SK-N-SH treated with all-trans-retinoic acid at 6 μM for 48 hours (cell line): ENCODE measurements around the gene HRH2.

Experiments used
- ATAC-seq: fragments of 200-7000 bp; cut with Tn5 transposase; 3 replicates; pipeline ENCODE4 v1.9.1; 2020; ENCODE audit warnings: mild to moderate bottlenecking, moderate library complexity
- ARNTL ChIP-seq: fragments of 450-650 bp; formaldehyde crosslinking; IDR thresholded peaks from 2 replicates; pipeline ENCODE4 v1.5.0; 2020; ENCODE audit warnings: low read depth, mild to moderate bottlenecking, moderate library complexity, borderline replicate concordance
- BACH2 ChIP-seq: fragments of 250-450 bp; sonication (Bioruptor Pico); IDR thresholded peaks from 2 replicates; pipeline ENCODE4 v1.9.0; 2021; ENCODE audit warnings: mild to moderate bottlenecking, borderline replicate concordance
- CREB5 ChIP-seq: fragments of 250-450 bp; sonication (Bioruptor Pico); IDR thresholded peaks from 2 replicates; pipeline ENCODE4 v1.5.1; 2020; ENCODE audit warnings: low read depth, mild to moderate bottlenecking, moderate library complexity
- CSDC2 ChIP-seq: fragments of 250-450 bp; sonication (Bioruptor Pico); IDR thresholded peaks from 2 replicates; pipeline ENCODE4 v1.5.0; 2020; ENCODE audit warnings: mild to moderate bottlenecking, moderate library complexity
- CSRNP3 ChIP-seq: fragments of 250-450 bp; sonication (Bioruptor Pico); IDR thresholded peaks from 2 replicates; pipeline ENCODE4 v1.5.1; 2021; ENCODE audit warnings: mild to moderate bottlenecking, moderate library complexity
- ESRRG ChIP-seq: fragments of 250-450 bp; sonication (Bioruptor Pico); IDR thresholded peaks from 2 replicates; pipeline ENCODE4 v1.6.1; 2021; ENCODE audit warnings: mild to moderate bottlenecking
- GLIS3 ChIP-seq: fragments of 250-450 bp; sonication (Bioruptor Pico); IDR thresholded peaks from 2 replicates; pipeline ENCODE4 v1.5.0; 2020; ENCODE audit warnings: mild to moderate bottlenecking, moderate library complexity
- ISL1 ChIP-seq: fragments of 250-450 bp; sonication (Bioruptor Pico); IDR thresholded peaks from 2 replicates; pipeline ENCODE4 v2.1.2; 2022; ENCODE audit warnings: mild to moderate bottlenecking, moderate library complexity
- OSR1 ChIP-seq: fragments of 250-450 bp; sonication (Bioruptor Pico); IDR thresholded peaks from 2 replicates; pipeline ENCODE4 v1.8.0; 2022; ENCODE audit warnings: moderate library complexity, mild to moderate bottlenecking, inconsistent platforms
- PPARA ChIP-seq: fragments of 250-450 bp; sonication (Bioruptor Pico); IDR thresholded peaks from 2 replicates; pipeline ENCODE4 v1.5.0; 2020; ENCODE audit warnings: mild to moderate bottlenecking, borderline replicate concordance
- RARB ChIP-seq: fragments of 250-450 bp; sonication (Bioruptor Pico); IDR thresholded peaks from 2 replicates; pipeline ENCODE4 v1.8.0; 2021; ENCODE audit warnings: mild to moderate bottlenecking, moderate library complexity
- SNAI2 ChIP-seq: fragments of 250-450 bp; sonication (Bioruptor Pico); IDR thresholded peaks from 2 replicates; pipeline ENCODE4 v1.5.0; 2020; ENCODE audit warnings: mild to moderate bottlenecking, moderate library complexity
- TCF4 ChIP-seq: fragments of 250-450 bp; sonication (Bioruptor Pico); IDR thresholded peaks from 2 replicates; pipeline ENCODE4 v1.8.0; 2021; ENCODE audit warnings: mild to moderate bottlenecking, moderate library complexity, borderline replicate concordance
- TOX ChIP-seq: fragments of 250-450 bp; sonication (Bioruptor Pico); IDR thresholded peaks from 2 replicates; pipeline ENCODE4 v1.8.0; 2021; ENCODE audit warnings: mild to moderate bottlenecking, moderate library complexity, borderline replicate concordance
- TSHZ2 ChIP-seq: fragments of 250-450 bp; sonication (Bioruptor Pico); IDR thresholded peaks from 2 replicates; pipeline ENCODE4 v1.5.0; 2020; ENCODE audit warnings: mild to moderate bottlenecking, moderate library complexity
- ZC3H10 ChIP-seq: fragments of 250-450 bp; sonication (Bioruptor Pico); IDR thresholded peaks from 2 replicates; pipeline ENCODE4 v1.5.1; 2021; ENCODE audit warnings: mild to moderate bottlenecking, moderate library complexity
- ZFP3 ChIP-seq: fragments of 250-450 bp; sonication (Bioruptor Pico); IDR thresholded peaks from 2 replicates; pipeline ENCODE4 v1.5.0; 2020; ENCODE audit warnings: mild to moderate bottlenecking, moderate library complexity
- ZFP30 ChIP-seq: fragments of 450-650 bp; formaldehyde crosslinking; IDR thresholded peaks from 2 replicates; pipeline ENCODE4 v1.5.0; 2022; ENCODE audit warnings: mild to moderate bottlenecking, moderate library complexity
- ZNF565 ChIP-seq: fragments of 450-650 bp; formaldehyde crosslinking; conservative IDR thresholded peaks from 2 replicates; pipeline ENCODE4 v1.5.0; 2020; ENCODE audit warnings: low read depth, mild to moderate bottlenecking, moderate library complexity
- ZNF70 ChIP-seq: fragments of 450-650 bp; formaldehyde crosslinking; IDR thresholded peaks from 2 replicates; pipeline ENCODE4 v1.5.0; 2020; ENCODE audit warnings: mild to moderate bottlenecking, moderate library complexity
- ZNF8 ChIP-seq: fragments of 450-650 bp; formaldehyde crosslinking; IDR thresholded peaks from 2 replicates; pipeline ENCODE4 v1.5.0; 2020; ENCODE audit warnings: mild to moderate bottlenecking, moderate library complexity
- TF ChIP-seq, protein P1 (sequence below): fragments of 250-450 bp; sonication (Bioruptor Pico); IDR thresholded peaks from 2 replicates; pipeline ENCODE4 v1.8.0; 2020; ENCODE audit warnings: mild to moderate bottlenecking, moderate library complexity, borderline replicate concordance

HRH2 gene

GRCh38 chr5:175681968-175682340 lies 24.1 kb downstream of the HRH2 start:
- no peak for TF ChIP-seq TOX
- no peak for TF ChIP-seq TSHZ2 (CRISPR knock-in tag)
- no peak for TF ChIP-seq ISL1 (CRISPR knock-in tag)
- TF ChIP-seq OSR1 (CRISPR knock-in tag) = no peak
- TF ChIP-seq ESRRG (CRISPR knock-in tag) = no peak
- TF ChIP-seq ZNF70 (CRISPR knock-in tag) = no peak
- no peak for TF ChIP-seq ZFP30
- TF ChIP-seq ARNTL (CRISPR knock-in tag) = no peak
- no peak for TF ChIP-seq ZNF8 (CRISPR knock-in tag)
- no peak for TF ChIP-seq BACH2 (CRISPR knock-in tag)
- TF ChIP-seq RARB (CRISPR knock-in tag) = no peak
- TF ChIP-seq, protein P1, sequence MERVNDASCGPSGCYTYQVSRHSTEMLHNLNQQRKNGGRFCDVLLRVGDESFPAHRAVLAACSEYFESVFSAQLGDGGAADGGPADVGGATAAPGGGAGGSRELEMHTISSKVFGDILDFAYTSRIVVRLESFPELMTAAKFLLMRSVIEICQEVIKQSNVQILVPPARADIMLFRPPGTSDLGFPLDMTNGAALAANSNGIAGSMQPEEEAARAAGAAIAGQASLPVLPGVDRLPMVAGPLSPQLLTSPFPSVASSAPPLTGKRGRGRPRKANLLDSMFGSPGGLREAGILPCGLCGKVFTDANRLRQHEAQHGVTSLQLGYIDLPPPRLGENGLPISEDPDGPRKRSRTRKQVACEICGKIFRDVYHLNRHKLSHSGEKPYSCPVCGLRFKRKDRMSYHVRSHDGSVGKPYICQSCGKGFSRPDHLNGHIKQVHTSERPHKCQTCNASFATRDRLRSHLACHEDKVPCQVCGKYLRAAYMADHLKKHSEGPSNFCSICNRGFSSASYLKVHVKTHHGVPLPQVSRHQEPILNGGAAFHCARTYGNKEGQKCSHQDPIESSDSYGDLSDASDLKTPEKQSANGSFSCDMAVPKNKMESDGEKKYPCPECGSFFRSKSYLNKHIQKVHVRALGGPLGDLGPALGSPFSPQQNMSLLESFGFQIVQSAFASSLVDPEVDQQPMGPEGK (CRISPR knock-in tag) = no peak
- no peak for TF ChIP-seq ZC3H10
- TF ChIP-seq CSRNP3 (CRISPR knock-in tag) = no peak
- no peak for TF ChIP-seq SNAI2
- TF ChIP-seq ZFP3 = no peak
- TF ChIP-seq ZNF565 = no peak
- TF ChIP-seq TCF4 (CRISPR knock-in tag) = no peak

GRCh38 chr5:175682664-175683063 lies 24.8 kb downstream of the HRH2 start:
- TF ChIP-seq ZNF8 (CRISPR knock-in tag) = no peak
- TF ChIP-seq CREB5 (CRISPR knock-in tag) = no peak
- no peak for TF ChIP-seq GLIS3
- no peak for TF ChIP-seq ESRRG (CRISPR knock-in tag)
- TF ChIP-seq CSDC2 (CRISPR knock-in tag) = no peak
- no peak for TF ChIP-seq ZNF565
- TF ChIP-seq, protein P1 (CRISPR knock-in tag) = no peak
- no peak for TF ChIP-seq TSHZ2 (CRISPR knock-in tag)
- no peak for TF ChIP-seq ARNTL (CRISPR knock-in tag)
- no peak for TF ChIP-seq BACH2 (CRISPR knock-in tag)
- TF ChIP-seq OSR1 (CRISPR knock-in tag) = no peak
- TF ChIP-seq ZFP3 = no peak
- no peak for TF ChIP-seq PPARA (CRISPR knock-in tag)
- ATAC-seq = no peak

More at GRCh38 chr5:175681968-175682340, 24.1 kb downstream of the HRH2 start:
- no peak for ATAC-seq
